CD1c-positive myeloid dendritic cell (primary cell): ENCODE data around the gene XCL1.
A peak's percentile ranks its signal among the peaks of the same experiment; 100 is the strongest.
"Not testable (repeated sequence)": the region's sequence is repeated elsewhere in the genome, so short reads cannot be mapped to it uniquely, and the experiment has no call there.

ENCODE experiments used
- DNase-seq: peaks from one replicate; pipeline ENCODE4 v3.0.0-alpha.2; 2016; ENCODE audit errors: extremely low spot score

Gene XCL1

GRCh38 chr1:168567568-168567967 lies 8.8 kb upstream of the XCL1 start:
- no peak for DNase-seq

GRCh38 chr1:168568346-168568745 lies 8.1 kb upstream of the XCL1 start:
- DNase-seq = no peak

- no peak for DNase-seq
Observed at GRCh38 chr1:168570652-168571051, 5.8 kb upstream of the XCL1 start.

- DNase-seq = no peak
Observed at GRCh38 chr1:168572633-168573032, 3.8 kb upstream of the XCL1 start.

- peak; percentile 49 for DNase-seq
Observed at GRCh38 chr1:168574234-168574633, 2.2 kb upstream of the XCL1 start.

GRCh38 chr1:168578531-168579185 lies 2.3 kb downstream of the XCL1 start:
- DNase-seq = not testable (repeated sequence)

- not testable (repeated sequence) for DNase-seq
Observed at GRCh38 chr1:168580290-168580689, 3.9 kb downstream of the XCL1 start.

- DNase-seq = not testable (repeated sequence)
Observed at GRCh38 chr1:168580991-168581390, 4.6 kb downstream of the XCL1 start.

GRCh38 chr1:168581817-168582572 lies 5.6 kb downstream of the XCL1 start:
- DNase-seq = no peak

GRCh38 chr1:168582688-168583336 lies 6.4 kb downstream of the XCL1 start:
- no peak for DNase-seq

- no peak for DNase-seq
Observed at GRCh38 chr1:168583571-168583970, 7.2 kb downstream of the XCL1 start.

GRCh38 chr1:168585191-168585590 lies 8.8 kb downstream of the XCL1 start:
- DNase-seq = no peak

GRCh38 chr1:168585937-168586336 lies 9.5 kb downstream of the XCL1 start:
- DNase-seq = no peak

GRCh38 chr1:168589167-168589566 lies 12.8 kb downstream of the XCL1 start:
- no peak for DNase-seq

GRCh38 chr1:168591066-168591465 lies 14.7 kb downstream of the XCL1 start:
- DNase-seq = no peak

GRCh38 chr1:168591641-168592250 lies 15.3 kb downstream of the XCL1 start:
- DNase-seq = no peak

- DNase-seq = not testable (repeated sequence)
Observed at GRCh38 chr1:168595403-168595802, 19.0 kb downstream of the XCL1 start.

- DNase-seq = no peak
Observed at GRCh38 chr1:168598125-168598524, 21.7 kb downstream of the XCL1 start.

- DNase-seq = no peak
Observed at GRCh38 chr1:168598892-168599291, 22.5 kb downstream of the XCL1 start.

- DNase-seq = no peak
Observed at GRCh38 chr1:168599641-168600040, 23.2 kb downstream of the XCL1 start.

- DNase-seq = no peak
Observed at GRCh38 chr1:168601051-168601450, 24.6 kb downstream of the XCL1 start.

GRCh38 chr1:168603501-168604110 lies 27.2 kb downstream of the XCL1 start:
- peak; percentile 68 for DNase-seq
